GM21381 (cell line): ENCODE results near the gene CDC42EP3.
A peak's percentile ranks its signal among the peaks of the same experiment; 100 is the strongest.

Experiments used
- ATAC-seq: cut with Tn5 transposase; IDR thresholded peaks from one replicate; pipeline ENCODE4 v1.9.1; 2021; ENCODE audit warnings: mild to moderate bottlenecking, moderate library complexity; ENCODE audit not compliant: unreplicated experiment

CDC42EP3 gene, protein sequence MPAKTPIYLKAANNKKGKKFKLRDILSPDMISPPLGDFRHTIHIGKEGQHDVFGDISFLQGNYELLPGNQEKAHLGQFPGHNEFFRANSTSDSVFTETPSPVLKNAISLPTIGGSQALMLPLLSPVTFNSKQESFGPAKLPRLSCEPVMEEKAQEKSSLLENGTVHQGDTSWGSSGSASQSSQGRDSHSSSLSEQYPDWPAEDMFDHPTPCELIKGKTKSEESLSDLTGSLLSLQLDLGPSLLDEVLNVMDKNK

DNA sequence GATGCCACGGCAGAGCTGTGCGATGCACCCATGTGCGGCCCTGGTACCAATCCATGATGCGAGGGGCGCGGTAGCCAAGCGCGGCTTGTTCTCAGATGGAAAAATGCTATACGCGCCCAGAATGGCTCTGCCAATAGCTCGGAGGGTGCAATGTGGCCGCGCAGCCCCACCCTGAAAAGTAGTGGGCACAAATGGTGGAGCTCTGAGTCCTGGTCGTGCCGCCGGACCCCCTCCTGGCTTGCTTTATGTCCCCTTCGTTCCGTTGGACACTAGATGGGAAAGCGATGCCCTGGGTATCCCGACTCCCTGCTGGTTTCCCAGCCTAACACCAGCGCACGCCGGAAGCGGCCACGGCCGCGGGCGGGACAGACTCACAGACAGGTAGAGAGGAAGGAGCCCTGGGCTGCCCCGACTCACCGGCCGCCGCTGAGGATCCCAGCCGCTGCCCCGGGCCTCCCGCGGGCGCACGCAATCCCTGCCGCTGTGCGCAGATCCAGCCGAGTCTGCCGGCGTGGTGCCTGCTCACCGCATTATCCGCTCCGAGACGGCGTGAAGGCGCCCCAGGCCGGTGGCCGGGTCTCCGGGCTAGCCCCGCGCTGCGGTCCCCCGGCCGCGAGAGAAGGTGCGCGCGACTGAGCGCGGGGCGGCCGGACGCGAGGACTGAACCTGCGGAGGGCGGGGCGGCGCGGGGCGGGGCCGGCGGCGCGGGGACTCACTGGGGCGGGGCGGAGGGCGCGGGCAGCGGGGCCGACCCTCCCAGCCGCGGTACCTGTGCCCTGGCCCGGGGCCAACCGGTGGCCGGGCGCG is at the start of gene CDC42EP3:
TSS of gene CDC42EP3 (minus strand) at position 634 of the 807 bp plus-strand sequence. CDS start 25,055 bp downstream, outside the sequence.
- peak; percentile 52 for ATAC-seq

DNA sequence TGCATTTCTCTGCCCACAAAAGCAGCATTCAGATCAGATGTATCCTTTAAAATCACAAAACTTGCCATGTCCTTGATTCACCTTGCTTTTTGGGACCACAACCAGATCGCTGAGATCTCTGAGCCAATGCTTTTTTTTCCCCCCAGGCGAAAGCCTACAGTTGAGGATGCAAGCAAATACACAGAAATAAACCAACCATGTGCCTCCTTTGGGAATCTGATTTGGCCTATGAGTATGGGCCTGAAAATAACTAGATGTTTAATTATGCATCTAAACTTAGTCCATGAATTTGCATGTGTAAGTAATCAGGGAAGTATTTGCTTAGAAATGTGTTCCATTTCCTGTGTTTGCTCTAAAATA is 49.7 kb upstream of the CDC42EP3 start:
- no peak for ATAC-seq

DNA sequence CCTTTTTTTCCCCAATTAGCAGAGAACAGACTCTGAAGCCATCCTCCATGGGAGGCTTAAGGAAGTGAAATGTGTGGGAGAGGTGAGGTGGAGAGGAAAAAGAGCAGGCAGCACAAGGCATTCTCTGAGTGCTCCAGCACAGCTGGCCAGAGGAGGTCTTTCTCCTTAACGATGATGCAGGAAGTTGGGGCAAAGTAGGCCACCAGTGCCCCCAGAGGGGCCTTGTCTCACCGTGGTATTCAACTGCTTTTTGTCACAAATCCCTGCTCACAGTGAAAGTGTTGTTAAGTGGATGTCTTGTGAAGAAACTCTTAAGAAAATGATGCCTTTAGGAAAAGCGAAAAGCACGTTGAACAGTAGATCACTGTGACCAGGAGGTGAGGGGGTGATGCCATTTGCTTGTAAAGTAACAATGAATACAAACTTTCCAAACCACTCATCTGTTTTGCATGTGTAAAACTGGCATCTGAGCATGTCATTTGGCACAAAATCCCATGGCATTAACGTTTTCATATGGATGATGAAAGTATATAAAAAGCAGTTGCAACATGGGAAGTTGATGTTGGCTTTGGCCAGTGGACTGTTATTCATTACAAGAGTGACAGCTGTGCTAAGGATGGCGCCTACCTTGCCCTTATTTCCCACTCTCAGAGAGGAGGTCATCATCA is 49.2 kb upstream of the CDC42EP3 start:
- no peak for ATAC-seq

DNA sequence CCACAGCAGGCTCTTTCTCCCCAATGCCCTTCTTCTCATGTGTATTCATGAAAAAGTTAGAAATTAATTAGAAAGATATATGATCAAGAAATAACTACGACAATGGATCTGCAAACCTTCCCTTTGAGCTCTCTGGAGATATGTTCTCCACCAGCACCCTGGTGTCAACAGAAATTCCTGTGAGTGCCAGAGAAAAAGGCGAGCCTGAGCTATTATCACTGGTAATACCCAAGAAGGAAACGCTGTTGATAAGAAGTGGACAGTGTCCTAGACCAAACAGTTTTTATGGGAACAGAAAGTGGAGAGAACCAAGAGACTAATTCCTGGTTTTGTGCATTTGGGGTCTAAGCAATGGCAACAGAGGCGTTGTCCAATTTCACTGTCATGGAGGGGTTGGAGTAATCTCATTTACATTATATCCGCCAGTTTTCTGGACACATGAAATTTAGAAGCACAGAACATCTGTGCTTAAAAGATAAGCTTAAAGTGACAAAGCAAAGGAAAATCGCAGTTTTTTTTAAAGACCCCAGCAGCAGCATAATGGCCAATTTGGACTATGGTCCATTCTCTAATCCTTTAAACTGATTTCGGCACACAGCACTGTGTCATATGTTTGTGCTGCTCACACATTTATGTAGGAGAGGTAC is 47.2 kb upstream of the CDC42EP3 start:
- ATAC-seq: no peak

DNA sequence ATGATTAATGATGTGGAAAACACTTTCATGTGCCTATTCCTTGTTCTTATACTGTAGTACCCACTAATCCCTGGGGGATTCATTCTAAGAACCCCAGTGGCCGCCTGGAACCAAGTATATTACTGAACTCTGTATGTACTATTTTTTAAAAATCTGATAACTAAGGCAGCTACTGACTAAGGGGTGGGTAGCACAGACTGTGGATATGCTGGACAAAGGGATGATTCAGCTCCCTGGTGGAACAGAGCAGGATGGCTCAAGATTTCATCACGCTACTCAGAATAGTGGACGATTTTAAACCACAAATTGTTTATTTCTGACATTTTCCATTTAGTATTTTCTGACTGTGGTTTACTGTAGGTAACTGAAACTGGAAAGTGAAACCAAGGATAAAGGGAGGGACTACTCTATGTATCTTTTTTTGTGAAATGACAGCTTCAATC is 41.8 kb upstream of the CDC42EP3 start:
- no peak for ATAC-seq

DNA sequence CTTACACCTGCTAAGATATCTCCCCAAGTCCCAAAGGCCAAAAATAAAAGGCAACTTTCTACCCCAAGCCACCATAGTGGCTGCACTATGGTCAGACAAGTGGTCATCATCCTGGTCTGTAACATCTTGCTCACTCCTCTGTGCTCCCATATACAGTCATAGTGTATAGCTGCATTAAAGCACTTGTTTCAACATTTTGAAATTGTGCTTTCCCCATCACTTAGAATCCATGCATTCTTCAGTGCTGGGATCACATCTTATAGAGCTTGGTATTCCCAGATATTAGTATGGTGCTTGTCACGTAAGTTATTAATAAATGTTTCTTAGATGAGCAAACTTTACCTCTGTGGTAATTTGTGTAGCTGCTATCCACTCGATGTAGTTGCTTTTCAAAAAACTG is 40.4 kb upstream of the CDC42EP3 start:
- no peak for ATAC-seq

DNA sequence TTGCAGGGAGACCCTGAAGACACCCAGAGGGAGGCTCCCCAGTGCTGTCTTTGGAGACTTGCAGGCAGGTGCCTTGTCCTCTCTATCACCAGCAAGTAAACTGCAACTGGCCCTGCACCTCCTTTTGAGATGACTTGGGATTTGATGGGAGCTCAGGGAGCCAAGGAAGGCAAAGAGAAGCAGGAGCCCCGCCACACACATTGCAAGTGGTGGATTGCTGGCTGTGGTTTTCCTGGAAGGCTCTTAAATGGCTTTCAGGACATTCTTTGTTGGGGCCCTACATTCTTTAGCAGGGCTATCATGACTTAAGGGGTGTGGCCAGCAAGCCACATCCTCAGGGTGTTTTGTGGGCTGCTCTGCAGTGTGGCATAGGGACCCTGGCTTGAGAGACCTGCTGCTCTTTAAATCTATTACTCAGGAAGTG is 39.9 kb upstream of the CDC42EP3 start:
- ATAC-seq: no peak

DNA sequence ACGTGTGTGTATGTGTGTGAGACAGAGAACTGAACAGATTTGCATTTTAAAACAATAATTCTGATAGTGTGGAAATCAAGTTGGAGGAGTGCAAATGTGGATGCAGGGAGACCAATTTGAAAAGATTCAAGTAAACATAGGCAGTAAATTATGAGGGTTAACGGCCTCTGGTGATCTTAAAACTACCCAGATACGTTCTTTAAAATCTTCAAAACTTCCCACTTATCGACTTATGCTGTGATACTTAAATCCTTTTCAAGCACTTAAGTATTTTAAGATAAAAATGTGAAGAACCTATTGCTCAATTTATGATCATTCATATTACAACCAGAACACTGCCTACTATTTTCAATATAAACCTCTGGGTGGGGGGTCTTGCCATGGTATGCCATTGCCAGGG is 37.7 kb upstream of the CDC42EP3 start:
- no peak for ATAC-seq

DNA sequence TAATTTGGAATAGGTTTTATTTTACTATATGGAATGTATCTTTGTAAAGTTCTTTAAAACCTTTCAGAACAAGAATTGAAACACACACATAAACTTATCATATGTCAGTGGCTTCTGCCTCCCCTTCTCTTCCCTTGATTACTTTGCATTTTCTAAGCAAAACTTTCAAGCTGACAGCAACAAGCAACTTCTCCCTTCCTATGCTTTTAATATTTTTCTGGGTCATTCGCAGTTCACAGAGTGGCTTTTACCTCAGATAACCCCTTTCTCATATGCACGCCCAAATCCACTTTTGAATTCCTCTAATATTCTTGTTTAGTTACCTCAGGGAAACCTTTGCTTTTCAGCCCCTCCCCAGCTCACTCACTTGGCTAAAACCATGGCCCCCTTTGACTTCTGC is 36.7 kb upstream of the CDC42EP3 start:
- ATAC-seq: no peak

DNA sequence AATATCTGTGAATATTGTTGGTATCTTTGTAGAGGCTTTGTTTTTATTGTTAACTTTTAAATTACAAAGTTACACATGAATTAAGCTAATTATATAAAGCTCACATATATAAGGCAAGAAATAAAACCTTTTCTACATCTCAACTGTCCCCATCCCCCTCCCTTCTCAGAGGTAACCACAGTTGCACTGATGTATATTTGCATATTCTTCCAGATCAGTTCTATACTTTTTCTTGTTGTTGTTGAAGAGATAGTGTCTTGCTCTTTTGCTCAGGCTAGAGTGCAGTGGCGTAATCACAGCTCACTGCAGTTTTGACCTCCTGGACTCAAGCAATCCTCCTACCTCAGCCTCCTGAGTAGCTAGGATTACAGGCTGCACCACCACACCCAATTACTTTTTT is 36.0 kb upstream of the CDC42EP3 start:
- ATAC-seq: no peak

DNA sequence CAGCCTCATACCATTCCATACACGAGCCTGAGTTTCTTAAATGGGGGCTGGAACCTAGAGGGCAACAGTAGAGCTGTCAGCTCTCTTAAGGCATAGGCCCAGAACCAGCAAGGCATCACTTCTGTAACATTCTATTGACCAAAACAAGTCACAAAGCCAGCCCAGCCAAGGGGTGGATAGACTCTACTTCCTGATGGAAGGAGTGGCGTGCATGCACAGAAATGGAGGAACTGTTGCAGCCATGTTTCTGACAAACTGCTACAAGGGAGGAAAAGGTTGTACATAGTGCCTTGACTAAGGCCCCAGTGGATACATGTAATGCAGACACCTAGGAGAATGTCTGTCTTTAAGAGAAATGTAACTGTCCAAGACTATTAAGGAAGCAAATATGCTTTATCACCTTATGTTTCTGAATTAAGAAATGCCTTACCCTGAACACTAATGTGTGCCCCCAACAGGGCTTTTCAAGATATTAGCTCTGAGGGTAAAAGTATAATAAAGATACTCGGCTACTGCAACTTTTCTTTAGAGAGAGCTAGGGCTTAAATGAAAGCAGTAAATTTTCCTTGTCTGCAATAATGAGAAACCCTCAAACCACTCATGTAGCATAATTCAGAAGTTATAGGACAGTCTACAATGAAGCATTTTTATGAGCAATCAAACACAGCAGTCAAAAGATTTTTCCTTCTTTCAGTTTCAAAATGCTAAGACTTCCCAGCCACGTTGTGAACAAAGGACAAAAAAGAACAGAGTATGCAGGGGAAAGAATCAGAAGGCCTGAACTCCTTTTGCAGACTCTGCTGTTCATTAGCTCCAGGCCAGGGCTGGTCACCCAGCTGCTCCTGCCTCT is 35.1 kb upstream of the CDC42EP3 start:
- ATAC-seq: no peak

DNA sequence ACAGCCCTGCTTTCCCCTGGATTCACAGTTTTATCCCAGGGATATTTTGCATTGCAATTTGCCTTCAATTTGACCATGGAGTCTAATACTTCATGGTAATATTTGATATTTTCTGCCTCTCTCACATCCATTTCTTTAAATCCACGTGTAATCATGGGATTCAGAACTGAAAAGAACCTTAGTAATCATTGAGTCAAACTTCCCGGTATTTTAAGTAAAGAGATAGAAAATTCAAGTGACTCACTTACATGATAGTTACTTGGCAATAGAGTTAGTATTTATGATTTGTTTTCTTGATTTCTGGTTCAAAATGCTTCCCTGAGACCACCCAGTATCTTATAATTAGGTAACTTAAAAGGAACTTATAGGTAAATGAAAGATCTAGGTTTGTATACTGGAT is 33.7 kb upstream of the CDC42EP3 start:
- no peak for ATAC-seq

DNA sequence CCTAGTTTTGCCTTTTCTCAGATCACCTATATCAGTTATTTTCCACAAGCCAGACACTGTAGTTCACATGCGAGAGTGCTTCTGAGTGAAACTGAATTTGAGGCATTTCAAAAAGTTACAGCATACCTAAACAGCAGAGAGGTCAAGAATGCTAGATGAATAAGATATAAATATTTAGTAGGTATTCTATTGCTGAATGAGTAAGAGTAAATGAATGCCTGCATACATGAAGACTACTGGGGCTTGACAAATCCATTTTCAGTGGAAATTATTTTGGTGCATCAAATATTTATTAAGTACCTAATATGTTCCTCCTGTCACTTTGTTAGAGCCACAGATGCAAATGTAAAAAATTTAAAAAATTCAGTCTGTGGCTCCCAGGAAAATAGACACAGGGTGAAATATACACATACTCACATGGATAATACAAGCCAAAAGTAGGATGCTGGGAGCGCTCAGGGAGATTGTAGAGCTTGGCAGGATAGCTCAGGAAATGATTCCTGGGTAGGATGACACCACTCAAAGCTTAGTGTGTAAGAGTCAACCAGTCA is 27.6 kb upstream of the CDC42EP3 start:
- ATAC-seq: no peak

DNA sequence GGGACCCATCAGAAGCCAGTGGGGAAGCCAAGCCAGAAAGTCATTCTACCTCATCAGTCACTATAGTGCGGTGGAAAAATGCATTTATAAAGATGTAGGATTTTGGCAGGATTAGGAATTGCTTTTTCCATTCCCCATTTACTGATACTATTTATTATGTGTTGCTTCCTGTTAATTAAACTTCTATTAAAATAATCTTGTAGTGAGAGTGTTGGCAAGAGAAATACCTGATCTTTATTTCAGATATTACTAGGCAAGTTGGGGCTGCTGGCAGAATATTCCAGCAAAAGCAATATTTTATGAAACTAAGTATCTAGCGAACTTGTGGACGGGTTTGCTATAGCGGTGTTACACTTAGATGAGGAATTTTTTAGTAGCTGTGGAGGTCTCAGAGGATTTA is 23.9 kb upstream of the CDC42EP3 start:
- ATAC-seq: no peak

DNA sequence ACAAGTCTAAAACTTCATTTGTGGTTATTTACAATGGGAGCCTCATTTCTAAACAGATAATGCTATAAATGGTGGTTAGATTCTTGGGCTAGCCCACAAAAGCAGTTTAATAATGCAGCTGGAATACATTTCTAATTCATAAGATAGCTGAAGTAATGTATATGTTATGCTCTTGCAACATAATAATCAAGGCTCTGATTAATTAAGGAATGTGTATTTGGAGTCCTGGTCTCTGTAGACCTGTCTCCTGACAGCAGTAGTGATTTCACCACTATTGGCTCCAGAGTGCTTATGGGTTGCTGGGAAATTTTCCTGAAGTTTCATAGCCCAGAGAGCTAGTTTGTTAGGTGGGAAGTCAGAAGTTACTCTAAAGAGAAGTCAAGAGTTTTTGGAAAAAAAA is 21.3 kb upstream of the CDC42EP3 start:
- no peak for ATAC-seq

DNA sequence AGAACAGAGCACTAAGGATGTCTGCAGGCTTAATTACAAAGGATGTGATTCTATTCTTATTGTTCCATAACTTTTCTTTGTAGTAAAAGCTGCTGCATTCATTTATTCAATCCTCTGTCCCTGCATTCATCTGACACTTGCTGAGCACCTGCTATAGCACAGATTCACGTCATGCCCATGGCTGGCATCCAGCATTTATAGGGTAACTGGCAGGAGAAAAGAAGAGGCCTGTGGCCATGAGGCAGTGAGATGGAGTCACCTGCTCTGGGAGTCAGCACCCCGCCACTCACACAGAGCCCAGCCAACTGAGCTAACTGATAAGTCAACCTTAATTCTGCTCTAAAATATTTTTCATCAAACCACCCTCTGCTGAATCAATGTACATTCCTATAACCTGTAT is 18.3 kb upstream of the CDC42EP3 start:
- no peak for ATAC-seq

DNA sequence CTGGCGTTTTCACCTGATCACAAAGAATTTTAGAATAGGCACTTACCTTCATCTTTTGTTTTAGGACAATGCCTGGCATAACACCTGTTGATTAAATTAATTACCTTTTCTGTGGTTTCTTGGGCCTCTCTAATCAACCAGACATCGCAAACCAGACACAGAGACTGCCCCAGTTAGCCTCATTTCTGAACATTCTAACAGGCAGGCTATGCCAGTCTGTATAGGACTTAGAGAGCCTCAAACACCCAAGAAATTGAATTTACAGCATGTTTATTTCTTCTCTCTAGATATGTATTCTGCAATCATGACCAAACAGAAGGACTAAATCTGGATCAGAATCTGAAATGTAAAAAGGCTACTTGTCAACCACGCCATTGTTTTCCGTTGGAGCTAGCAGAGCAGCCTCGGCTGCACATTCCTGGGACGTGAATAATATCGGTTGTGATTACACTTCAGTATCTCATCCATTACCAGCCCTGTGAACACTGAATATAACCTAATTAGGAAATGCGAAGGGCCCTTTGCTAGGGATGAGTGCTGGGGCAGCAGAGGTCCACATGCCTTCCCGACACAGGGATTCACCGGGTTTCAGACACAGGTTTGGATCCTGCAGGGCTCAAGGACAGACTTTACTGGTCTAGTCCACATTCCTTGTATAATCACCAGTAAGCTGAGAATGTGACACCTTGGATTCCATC is 17.5 kb upstream of the CDC42EP3 start:
- ATAC-seq: no peak

DNA sequence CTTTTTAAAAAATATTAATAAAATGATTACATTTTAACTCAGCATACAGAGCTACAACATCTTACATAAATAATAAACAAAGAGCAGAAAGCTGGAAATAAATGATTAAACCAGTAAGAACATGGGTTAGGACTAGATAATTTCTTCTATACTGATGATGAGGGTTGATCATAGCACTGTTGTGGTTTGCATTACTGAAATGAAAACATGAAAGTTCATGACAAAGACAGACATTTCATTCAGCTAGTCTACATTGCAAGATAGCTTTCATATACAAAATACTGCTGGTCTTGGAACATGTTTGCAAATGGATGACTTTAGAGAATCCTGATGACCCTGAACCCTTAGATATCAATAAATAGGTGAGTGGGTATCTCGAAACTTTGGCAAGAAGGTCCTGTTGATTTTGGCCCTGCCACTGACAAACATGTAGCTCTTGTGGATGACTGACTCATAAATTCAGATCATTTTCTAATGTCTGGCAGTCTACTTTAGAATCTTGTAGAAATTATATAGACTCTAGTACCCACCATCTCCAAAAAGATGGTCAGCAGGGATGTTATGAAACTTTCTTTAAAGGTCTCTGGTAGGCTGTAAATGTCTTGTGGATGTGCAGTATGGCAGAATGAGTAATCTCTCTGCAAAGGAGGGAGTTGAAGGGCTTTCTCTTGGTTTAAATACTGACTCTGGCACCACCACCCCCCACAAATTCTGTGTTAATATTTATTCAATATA is 15.5 kb upstream of the CDC42EP3 start:
- ATAC-seq: no peak

DNA sequence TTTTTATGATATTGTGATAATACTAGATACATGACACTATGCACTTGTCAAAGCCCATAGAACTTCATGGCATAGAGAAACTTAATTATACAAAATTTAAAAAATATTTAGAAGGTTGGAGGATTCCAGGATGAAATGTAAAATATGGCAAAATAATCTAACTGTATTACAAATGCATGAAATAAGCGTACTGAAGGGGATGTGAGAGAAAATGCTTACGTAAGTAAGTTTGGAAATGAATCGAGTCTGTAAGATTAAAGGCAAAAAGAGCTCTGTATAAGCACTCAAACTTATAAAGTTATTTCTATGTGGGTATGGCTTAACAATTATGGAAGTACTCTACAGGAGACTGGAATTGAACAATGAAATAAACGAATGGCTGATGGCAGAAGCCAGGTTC is 13.4 kb upstream of the CDC42EP3 start:
- no peak for ATAC-seq
